Right atrium auricular region (tissue), 2 donors: ENCODE measurements around the gene TRHDE. TPM values are rescaled to one million over a fixed set of nuclear protein-coding genes. Genes with fewer than 3 reads are reported as not detected.

Experiments used
- DNase-seq: peaks from one replicate; pipeline ENCODE4 v3.0.0-alpha.2; 2019; ENCODE audit warnings: low spot score
- H3K27ac ChIP-seq, 2 donors: fragments of 200-600 bp; sonication (generic); 1 replicate in 1 of 2; 2 replicates in 1 of 2; pipeline ENCODE4 v1.5.1; 2016 to 2019
- H3K27me3 ChIP-seq, 2 donors: fragments of 200-600 bp; sonication (generic); one replicate each; pipeline versions ENCODE4 v1.5.1 to v1.6.0; 2017 to 2019
- H3K36me3 ChIP-seq: fragments of 200-600 bp; sonication (generic); one replicate; pipeline ENCODE4 v1.5.1; 2016
- H3K4me1 ChIP-seq, 2 donors: fragments of 200-600 bp; sonication (generic); one replicate each; pipeline versions ENCODE4 v1.5.1 to v1.6.0; 2017 to 2019
- H3K4me3 ChIP-seq, 2 donors: fragments of 200-600 bp; sonication (generic); 1 replicate in 1 of 2; 2 replicates in 1 of 2; pipeline ENCODE4 v1.5.1; 2017 to 2019; ENCODE audit warnings: mild to moderate bottlenecking in 1 of 2, moderate library complexity in 1 of 2
- H3K9me3 ChIP-seq, 2 donors: fragments of 200-600 bp; sonication (generic); one replicate each; pipeline ENCODE4 v1.5.1; 2019
- total RNA-seq, 2 donors: library from RNA; depleted of rRNA; stranded (reverse); fragments of >200 nt; gene quantifications; one replicate each; pipeline ENCODE4 v1.1.0, GENCODE V29; 2016
- TF ChIP-seq, protein P1 (sequence below), 2 donors: fragments of 200-600 bp; sonication (generic); IDR thresholded peaks; one replicate each; pipeline ENCODE4 v1.5.1; 2019; ENCODE audit warnings: antibody characterized with exemption in 2 of 2

The TRHDE gene
- total RNA-seq, 2 donors from 2014 or later = 0.37 to 3.4 TPM

DNA sequence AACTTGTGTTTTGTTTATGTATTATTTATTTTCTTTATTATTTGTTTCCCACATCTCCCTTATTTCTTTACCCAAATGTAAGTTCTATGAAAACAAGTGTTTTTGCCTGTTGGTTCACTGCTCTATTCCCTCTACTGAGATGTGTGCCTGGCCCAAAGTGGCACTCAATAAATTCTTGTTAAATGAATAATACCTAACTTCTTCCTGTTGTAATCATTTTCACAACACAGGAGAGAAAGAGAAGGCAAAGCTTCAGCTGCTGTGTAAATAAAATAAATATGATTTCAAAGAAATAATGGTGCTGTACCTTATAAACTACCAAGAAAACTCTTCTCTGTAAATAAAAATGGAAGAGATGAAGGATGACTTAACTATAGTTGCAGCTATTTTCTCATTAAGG lies 116.2 kb downstream of the TRHDE start:
- no peaks in the 10 kb centered on the region for H3K27me3 ChIP-seq
- no peaks in the 10 kb centered on the region for H3K9me3 ChIP-seq
- TF ChIP-seq, protein P1, sequence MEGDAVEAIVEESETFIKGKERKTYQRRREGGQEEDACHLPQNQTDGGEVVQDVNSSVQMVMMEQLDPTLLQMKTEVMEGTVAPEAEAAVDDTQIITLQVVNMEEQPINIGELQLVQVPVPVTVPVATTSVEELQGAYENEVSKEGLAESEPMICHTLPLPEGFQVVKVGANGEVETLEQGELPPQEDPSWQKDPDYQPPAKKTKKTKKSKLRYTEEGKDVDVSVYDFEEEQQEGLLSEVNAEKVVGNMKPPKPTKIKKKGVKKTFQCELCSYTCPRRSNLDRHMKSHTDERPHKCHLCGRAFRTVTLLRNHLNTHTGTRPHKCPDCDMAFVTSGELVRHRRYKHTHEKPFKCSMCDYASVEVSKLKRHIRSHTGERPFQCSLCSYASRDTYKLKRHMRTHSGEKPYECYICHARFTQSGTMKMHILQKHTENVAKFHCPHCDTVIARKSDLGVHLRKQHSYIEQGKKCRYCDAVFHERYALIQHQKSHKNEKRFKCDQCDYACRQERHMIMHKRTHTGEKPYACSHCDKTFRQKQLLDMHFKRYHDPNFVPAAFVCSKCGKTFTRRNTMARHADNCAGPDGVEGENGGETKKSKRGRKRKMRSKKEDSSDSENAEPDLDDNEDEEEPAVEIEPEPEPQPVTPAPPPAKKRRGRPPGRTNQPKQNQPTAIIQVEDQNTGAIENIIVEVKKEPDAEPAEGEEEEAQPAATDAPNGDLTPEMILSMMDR (IDR thresholded peaks at IDR 0.05) = no peak
- DNase-seq = no peak
- H3K27ac ChIP-seq = no peak overlapping the region
- no peaks in the 10 kb centered on the region for H3K4me1 ChIP-seq
- H3K36me3 ChIP-seq = no peaks in the 10 kb centered on the region
- H3K4me3 ChIP-seq = no peak overlapping the region

DNA sequence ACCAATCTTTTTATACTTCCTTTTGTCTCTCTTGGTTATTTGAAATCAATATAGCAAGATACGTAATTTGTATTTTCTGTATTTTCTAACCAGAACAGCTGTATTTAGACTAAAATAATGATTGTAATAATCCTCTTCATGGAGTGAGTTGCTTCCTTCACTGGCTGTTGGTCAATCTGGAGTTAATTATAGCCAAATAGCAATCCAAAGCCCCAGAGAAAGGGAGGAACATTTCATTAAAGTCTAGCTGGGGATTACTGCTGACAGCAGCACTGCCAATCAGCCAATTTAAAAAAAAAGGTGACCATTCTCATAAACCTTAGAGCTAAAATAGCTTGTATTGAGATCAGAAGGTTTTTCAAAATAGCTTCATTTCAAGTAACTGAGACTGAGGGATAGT lies 118.0 kb downstream of the TRHDE start:
- DNase-seq = no peak
- Histone ChIP-seq H3K9me3 (no peaks in the 10 kb centered on the region), H3K36me3 (no peaks in the 10 kb centered on the region)

DNA sequence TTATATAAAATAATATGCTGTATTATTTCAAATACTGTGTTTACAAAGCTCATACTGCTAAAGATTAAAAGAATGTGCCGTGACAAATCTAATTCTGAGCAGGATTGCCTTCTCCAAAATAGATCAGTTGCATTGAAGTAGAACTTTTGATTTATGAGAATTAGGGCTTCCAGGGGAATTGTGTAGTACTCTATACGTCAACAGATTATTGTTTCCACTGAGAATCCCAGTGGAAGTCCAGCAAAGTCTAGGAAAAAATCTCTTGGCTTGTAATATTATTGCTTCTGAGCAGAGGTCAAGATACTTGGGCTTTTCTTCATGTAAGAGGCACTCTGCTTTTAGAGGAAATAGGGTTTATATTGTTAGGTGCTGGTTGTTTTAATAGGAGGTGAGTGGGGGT lies 133.9 kb downstream of the TRHDE start:
- Histone ChIP-seq H3K4me1 (no peaks in the 10 kb centered on the region), H3K27ac (no peak overlapping the region), H3K27me3 (no peaks in the 10 kb centered on the region), H3K9me3 (no peaks in the 10 kb centered on the region), H3K36me3 (no peaks in the 10 kb centered on the region), H3K4me3 (no peak overlapping the region)
- no peak for DNase-seq
- TF ChIP-seq, protein P1 (IDR thresholded peaks at IDR 0.05) = no peak

More for the DNA sequence above, 118.0 kb downstream of the TRHDE start:
- no peaks in the 10 kb centered on the region for H3K27me3 ChIP-seq
- no peak overlapping the region for H3K27ac ChIP-seq
- TF ChIP-seq, protein P1 (IDR thresholded peaks at IDR 0.05) = no peak
- H3K4me3 ChIP-seq = no peak overlapping the region
- H3K4me1 ChIP-seq = no peaks in the 10 kb centered on the region

DNA sequence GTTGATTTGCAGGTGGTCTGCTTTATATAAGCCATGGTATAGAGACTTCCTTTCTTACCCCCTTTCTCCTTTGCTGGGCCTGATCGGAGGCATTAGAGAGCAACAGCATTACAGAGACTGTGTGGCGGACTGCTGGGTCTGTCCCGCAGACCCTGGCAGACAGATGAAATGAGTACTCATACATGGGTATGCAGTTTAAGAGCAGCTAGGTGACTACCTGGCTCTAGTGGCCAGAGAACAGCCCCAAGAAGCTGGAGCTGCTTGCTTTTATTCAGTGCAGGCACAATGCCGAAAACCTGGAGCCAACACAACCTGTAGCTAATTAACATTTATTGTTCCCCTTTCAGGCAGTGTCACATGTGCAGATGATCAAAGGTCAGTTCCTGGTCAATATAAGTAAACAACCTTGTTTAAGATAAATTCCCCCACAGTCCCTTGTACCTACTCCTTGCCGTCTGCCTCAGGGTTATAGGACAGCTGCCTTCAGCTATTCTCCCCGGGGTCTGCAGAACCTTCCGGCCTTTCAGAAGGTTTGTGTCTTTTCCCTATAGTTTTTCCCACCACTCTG lies 160.0 kb downstream of the TRHDE start:
- Histone ChIP-seq H3K27ac (no peak overlapping the region), H3K36me3 (no peaks in the 10 kb centered on the region), H3K27me3 (no peaks in the 10 kb centered on the region), H3K4me3 (no peak overlapping the region), H3K9me3 (no peaks in the 10 kb centered on the region), H3K4me1 (no peaks in the 10 kb centered on the region)
- no peak for DNase-seq
- TF ChIP-seq, protein P1 (IDR thresholded peaks at IDR 0.05) = no peak

DNA sequence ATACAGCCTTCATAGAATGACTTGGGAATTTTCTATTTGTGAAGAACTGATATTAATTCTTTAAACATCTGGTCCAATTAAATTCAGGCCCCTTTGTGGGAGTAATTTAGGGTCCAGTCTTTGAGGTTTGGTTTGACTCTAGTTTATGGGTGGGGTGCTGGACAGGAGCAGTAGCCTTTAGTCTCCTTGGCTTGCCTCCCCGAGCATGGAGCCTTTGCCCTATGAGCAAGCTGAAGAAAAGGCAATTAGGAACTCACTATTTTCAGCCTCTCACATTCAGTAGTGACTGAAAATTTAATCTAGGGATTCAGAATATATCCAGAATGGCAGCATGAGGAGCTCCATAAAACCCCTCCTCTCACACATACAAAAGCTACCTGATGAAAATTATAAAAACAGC lies 161.1 kb downstream of the TRHDE start:
- H3K36me3 ChIP-seq = no peaks in the 10 kb centered on the region
- no peak overlapping the region for H3K4me3 ChIP-seq
- H3K9me3 ChIP-seq = no peaks in the 10 kb centered on the region
- TF ChIP-seq, protein P1 (IDR thresholded peaks at IDR 0.05) = no peak
- H3K27me3 ChIP-seq = no peaks in the 10 kb centered on the region
- H3K4me1 ChIP-seq = no peaks in the 10 kb centered on the region
- H3K27ac ChIP-seq = no peak overlapping the region
- DNase-seq = no peak

DNA sequence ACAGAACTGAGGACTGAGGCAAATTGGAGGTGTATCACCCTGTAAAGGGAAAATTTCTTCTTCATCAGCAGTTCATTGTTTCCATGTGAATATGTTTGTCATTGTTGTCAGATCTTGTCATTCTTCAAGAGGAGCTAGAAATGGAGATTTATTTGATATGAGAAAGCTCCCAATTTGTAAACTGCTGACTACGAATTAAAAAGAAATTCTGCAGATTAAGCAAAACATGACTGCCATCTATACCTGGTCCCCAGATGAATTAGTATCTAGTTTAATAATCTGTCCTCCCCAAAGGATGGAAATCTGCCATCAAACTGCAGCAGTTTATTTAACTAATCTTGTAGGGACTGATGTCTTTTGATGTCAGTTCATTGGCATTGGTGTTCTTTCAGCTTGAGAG lies 162.8 kb downstream of the TRHDE start:
- no peak overlapping the region for H3K4me3 ChIP-seq

More for the DNA sequence above, 162.8 kb downstream of the TRHDE start:
- no peaks in the 10 kb centered on the region for H3K4me1 ChIP-seq
- TF ChIP-seq, protein P1 (IDR thresholded peaks at IDR 0.05) = no peak
- DNase-seq = no peak
- no peak overlapping the region for H3K27ac ChIP-seq
- peaks cover 0 to 5% of the 10 kb centered on the region in 2 donors for H3K9me3 ChIP-seq
- H3K27me3 ChIP-seq = no peaks in the 10 kb centered on the region
- H3K36me3 ChIP-seq = no peaks in the 10 kb centered on the region
